NCI-H748 (cell line): Measurements from ENCODE around the gene NIF3L1.

ENCODE experiments used
- DNase-seq: peaks from one replicate; lab custom pipeline; 2025; ENCODE audit not compliant: unreplicated experiment; lab: John Stamatoyannopoulos, UW

NIF3L1 gene

GRCh38 chr2:200888704-200889625 is at the start of gene NIF3L1, which contains the start of gene PPIL3:
Gene NIF3L1, plus strand, starts transcription at chr2:200889371. Its CDS starts 2,573 bp downstream, at chr2:200891944.
Gene PPIL3, minus strand, starts transcription at chr2:200889077. Its CDS starts 1,462 bp downstream, at chr2:200887615.
- peak; percentile 100 for DNase-seq

- no peak for DNase-seq
Observed at GRCh38 chr2:200839513-200839912, 49.7 kb upstream of the NIF3L1 start.

GRCh38 chr2:200843993-200844948 is 44.9 kb upstream of the NIF3L1 start:
- DNase-seq = no peak

- no peak for DNase-seq
Observed at GRCh38 chr2:200845194-200845593, 44.0 kb upstream of the NIF3L1 start.

GRCh38 chr2:200845669-200846325 is 43.4 kb upstream of the NIF3L1 start:
- no peak for DNase-seq

- DNase-seq = no peak
Observed at GRCh38 chr2:200847269-200847668, 41.9 kb upstream of the NIF3L1 start.

- no peak for DNase-seq
Observed at GRCh38 chr2:200847939-200848338, 41.2 kb upstream of the NIF3L1 start.

GRCh38 chr2:200850512-200851256 is 38.5 kb upstream of the NIF3L1 start:
- peak; percentile 14 for DNase-seq

GRCh38 chr2:200851398-200852248 is 37.5 kb upstream of the NIF3L1 start:
- no peak for DNase-seq

GRCh38 chr2:200852605-200853004 is 36.6 kb upstream of the NIF3L1 start:
- DNase-seq = no peak

- DNase-seq = no peak
Observed at GRCh38 chr2:200856806-200857205, 32.4 kb upstream of the NIF3L1 start.

- no peak for DNase-seq
Observed at GRCh38 chr2:200860092-200860795, 28.9 kb upstream of the NIF3L1 start.

- no peak for DNase-seq
Observed at GRCh38 chr2:200861617-200862155, 27.5 kb upstream of the NIF3L1 start.

- DNase-seq = peak; percentile 57
Observed at GRCh38 chr2:200862532-200863000, 26.6 kb upstream of the NIF3L1 start.

- DNase-seq = peak; percentile 58
Observed at GRCh38 chr2:200863782-200864175, 25.4 kb upstream of the NIF3L1 start.

GRCh38 chr2:200864176-200865034 is 24.8 kb upstream of the NIF3L1 start, which contains the start of gene CLK1:
Gene CLK1, minus strand, starts transcription at chr2:200864658. Its CDS starts 2,796 bp downstream, at chr2:200861862.
- peak; percentile 98 for DNase-seq

- no peak for DNase-seq
Observed at GRCh38 chr2:200869014-200869413, 20.2 kb upstream of the NIF3L1 start.
